CD14-positive monocyte (primary cell): ENCODE data around the gene SAP30L. TPM values are rescaled to one million over a fixed set of nuclear protein-coding genes. Genes with fewer than 3 reads are reported as not detected.

Experiments
- DNase-seq, 3 donors: peaks; one replicate each; pipeline ENCODE4 v3.0.0-alpha.2; 2011 to 2022
- H2AFZ ChIP-seq: 2 replicates; pipeline ENCODE4 v1.6.0; 2012; ENCODE audit warnings: mild to moderate bottlenecking, low read depth, low read length, inconsistent platforms; ENCODE audit not compliant: insufficient read depth, poor library complexity, severe bottlenecking
- H3K27ac ChIP-seq, 2 donors: 1 replicate in 1 of 2; 2 replicates in 1 of 2; pipeline ENCODE4 v1.5.1; 2012 to 2013; ENCODE audit warnings: low read length in 2 of 2, control low read depth in 1 of 2, inconsistent platforms in 1 of 2, low read depth in 1 of 2, mild to moderate bottlenecking in 1 of 2
- H3K27me3 ChIP-seq, 2 donors: one replicate each; pipeline versions ENCODE4 v1.6.0 to v1.6.1; 2011 to 2013; ENCODE audit warnings: low read length in 2 of 2; ENCODE audit not compliant: control insufficient read depth in 2 of 2, insufficient read depth in 2 of 2
- H3K36me3 ChIP-seq, 2 donors: replicated peaks in 1 of 2; 1 replicate in 1 of 2; 2 replicates in 1 of 2; pipeline versions ENCODE4 v1.5.1 to v1.6.1; 2012 to 2013; ENCODE audit warnings: low read length in 2 of 2, control low read depth in 1 of 2, inconsistent platforms in 1 of 2, mild to moderate bottlenecking in 1 of 2; ENCODE audit not compliant: insufficient read depth in 2 of 2, control insufficient read depth in 1 of 2
- H3K4me1 ChIP-seq, 2 donors: 1 replicate in 1 of 2; 2 replicates in 1 of 2; pipeline versions ENCODE4 v1.5.1 to v1.6.1; 2012 to 2013; ENCODE audit warnings: low read length in 2 of 2, control low read depth in 1 of 2, inconsistent platforms in 1 of 2, mild to moderate bottlenecking in 1 of 2, moderate library complexity in 1 of 2; ENCODE audit not compliant: insufficient read depth in 2 of 2, control insufficient read depth in 1 of 2
- H3K4me2 ChIP-seq: replicated peaks from 2 replicates; pipeline ENCODE3; 2012; ENCODE audit warnings: low read length, moderate library complexity, mild to moderate bottlenecking; ENCODE audit not compliant: poor library complexity, severe bottlenecking; ENCODE audit errors: extremely low read depth
- H3K4me3 ChIP-seq, 3 experiments: fragments of 200-600 bp in 1 of 3; sonication (generic) in 1 of 3; replicated peaks in 1 of 3; 1 replicate in 2 of 3; 2 replicates in 1 of 3; pipeline ENCODE4 v1.5.1; 2011 to 2013; ENCODE audit warnings: low read length in 3 of 3, mild to moderate bottlenecking in 3 of 3, control low read depth in 2 of 3, low read depth in 2 of 3, inconsistent platforms in 1 of 3, moderate library complexity in 1 of 3
- H3K79me2 ChIP-seq: 2 replicates; pipeline ENCODE4 v1.6.0; 2012; ENCODE audit warnings: mild to moderate bottlenecking, control low read depth, inconsistent platforms, low read length, moderate library complexity; ENCODE audit not compliant: insufficient read depth
- H3K9ac ChIP-seq: 2 replicates; pipeline ENCODE4 v1.6.0; 2017; ENCODE audit warnings: low read length, mild to moderate bottlenecking; ENCODE audit not compliant: insufficient read depth, poor library complexity, severe bottlenecking
- H3K9me3 ChIP-seq, 2 donors: replicated peaks in 1 of 2; 1 replicate in 1 of 2; 2 replicates in 1 of 2; pipeline versions ENCODE4 v1.5.1 to v1.6.1; 2012 to 2013; ENCODE audit warnings: low read length in 2 of 2, control low read depth in 1 of 2; ENCODE audit not compliant: control insufficient read depth in 1 of 2, insufficient read depth in 1 of 2
- H4K20me1 ChIP-seq: 2 replicates; pipeline ENCODE4 v1.6.0; 2012; ENCODE audit warnings: mild to moderate bottlenecking, low read length, control low read depth, moderate library complexity; ENCODE audit not compliant: insufficient read depth
- H3K27ac Mint-ChIP-seq, 7 donors: one replicate each; pipeline ENCODE4 v1.8.0; 2020; ENCODE audit warnings: mild to moderate bottlenecking in 7 of 7, mixed read lengths in 7 of 7, moderate library complexity in 6 of 7, inconsistent platforms in 2 of 7
- H3K27me3 Mint-ChIP-seq, 3 donors: one replicate each; pipeline ENCODE4 v1.8.0; 2021 to 2022; ENCODE audit warnings: low read depth in 3 of 3, mild to moderate bottlenecking in 3 of 3, mixed read lengths in 3 of 3, moderate library complexity in 3 of 3, inconsistent platforms in 1 of 3
- H3K36me3 Mint-ChIP-seq, 2 donors: one replicate each; pipeline ENCODE4 v1.8.0; 2020; ENCODE audit warnings: mixed read lengths in 2 of 2, inconsistent platforms in 1 of 2, mild to moderate bottlenecking in 1 of 2
- H3K4me1 Mint-ChIP-seq: one replicate; pipeline ENCODE4 v1.8.0; 2020; ENCODE audit warnings: mild to moderate bottlenecking, mixed read lengths
- H3K4me3 Mint-ChIP-seq, 2 donors: one replicate each; pipeline ENCODE4 v1.8.0; 2020; ENCODE audit warnings: mild to moderate bottlenecking in 2 of 2, mixed read lengths in 2 of 2, moderate library complexity in 1 of 2
- H3K9me3 Mint-ChIP-seq, 7 donors: one replicate each; pipeline ENCODE4 v1.8.0; 2020 to 2022; ENCODE audit warnings: mixed read lengths in 7 of 7, mild to moderate bottlenecking in 6 of 7, moderate library complexity in 6 of 7, inconsistent platforms in 2 of 7
- WGBS: methylation state at CpG from one replicate; pipeline ENCODE4 v1.1.5; 2013; ENCODE audit warnings: missing lambda C conversion rate; ENCODE audit not compliant: insufficient coverage; 5-methylcytosine and 5-hydroxymethylcytosine counted together
- intact Hi-C, 2 donors: fragments of 100-400 bp; cut with micrococcal nuclease; formaldehyde crosslinking; loops; one replicate each; pipeline versions ENCODE4 v1.15.0 to v1.15.1; 2023
- polyA plus RNA-seq, 3 donors: library from polyadenylated mRNA; depleted of rRNA in 1 of 3; unstranded in 2 of 3; stranded (reverse) in 1 of 3; fragments of 300-500 nt in 2 of 3; fragments of >200 nt in 1 of 3; fragmentation: Illumina TruSeq in 2 of 3; gene quantifications; 1 replicate in 2 of 3; 2 replicates in 1 of 3; pipeline ENCODE4 v1.2.3, GENCODE V29; 2012 to 2021
- TF ChIP-seq, protein P1 (sequence below): fragments of 200-600 bp; IDR thresholded peaks from one replicate; pipeline ENCODE4 v1.8.0; 2022; ENCODE audit warnings: antibody characterized with exemption, mild to moderate bottlenecking

Gene SAP30L
- polyA plus RNA-seq, 3 donors: 21.1 to 36.1 (median 29.4) TPM

DNA sequence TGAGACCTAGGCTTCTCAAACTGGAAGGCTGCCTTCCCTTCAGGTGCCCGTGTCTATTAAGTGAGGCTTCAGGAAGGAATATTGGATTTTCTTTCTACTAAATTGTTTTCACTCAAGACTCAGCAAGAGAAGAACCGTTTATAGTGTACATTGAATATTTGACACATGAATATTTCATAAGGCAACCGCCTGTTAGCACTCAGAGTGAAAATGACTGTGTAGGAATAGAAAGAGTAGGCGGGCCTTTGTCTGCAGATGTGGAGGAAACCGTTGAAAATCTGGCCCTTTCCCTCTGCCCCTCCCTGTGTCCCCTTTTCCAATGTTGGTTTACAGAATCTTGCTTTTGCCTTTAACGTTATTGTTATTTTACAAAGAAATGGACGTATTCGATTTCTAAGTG, 6.2 kb downstream of the SAP30L start:
- Histone ChIP-seq H3K27me3 (no peaks in the 10 kb centered on the region), H3K27ac (no peak overlapping the region), H3K4me1 (peaks cover 23 to 24% of the 10 kb centered on the region in 2 donors), H3K4me2 (no peak overlapping the region), H4K20me1 (peaks cover 47% of the 10 kb centered on the region), H3K4me3 (no peak overlapping the region), H3K9me3 (no peaks in the 10 kb centered on the region), H2AFZ (no peak overlapping the region), H3K36me3 (peaks cover 64 to 77% of the 10 kb centered on the region in 2 donors), H3K79me2 (peaks cover 39% of the 10 kb centered on the region), H3K9ac (no peak overlapping the region)
- no peak overlapping the region for H3K4me3 Mint-ChIP-seq
- H3K27ac Mint-ChIP-seq: no peak overlapping the region
- H3K27me3 Mint-ChIP-seq: peaks cover 0 to 3% (median 2%) of the 10 kb centered on the region in 3 donors
- peaks cover 67 to 71% of the 10 kb centered on the region in 2 donors for H3K36me3 Mint-ChIP-seq
- DNase-seq: no peak
- WGBS: no CpG with 5 or more reads among the region's 8 CpGs
- H3K4me1 Mint-ChIP-seq: peaks cover 23% of the 10 kb centered on the region
- no peaks in the 10 kb centered on the region for H3K9me3 Mint-ChIP-seq
- intact Hi-C loops: no loop called here
- TF ChIP-seq, protein P1, sequence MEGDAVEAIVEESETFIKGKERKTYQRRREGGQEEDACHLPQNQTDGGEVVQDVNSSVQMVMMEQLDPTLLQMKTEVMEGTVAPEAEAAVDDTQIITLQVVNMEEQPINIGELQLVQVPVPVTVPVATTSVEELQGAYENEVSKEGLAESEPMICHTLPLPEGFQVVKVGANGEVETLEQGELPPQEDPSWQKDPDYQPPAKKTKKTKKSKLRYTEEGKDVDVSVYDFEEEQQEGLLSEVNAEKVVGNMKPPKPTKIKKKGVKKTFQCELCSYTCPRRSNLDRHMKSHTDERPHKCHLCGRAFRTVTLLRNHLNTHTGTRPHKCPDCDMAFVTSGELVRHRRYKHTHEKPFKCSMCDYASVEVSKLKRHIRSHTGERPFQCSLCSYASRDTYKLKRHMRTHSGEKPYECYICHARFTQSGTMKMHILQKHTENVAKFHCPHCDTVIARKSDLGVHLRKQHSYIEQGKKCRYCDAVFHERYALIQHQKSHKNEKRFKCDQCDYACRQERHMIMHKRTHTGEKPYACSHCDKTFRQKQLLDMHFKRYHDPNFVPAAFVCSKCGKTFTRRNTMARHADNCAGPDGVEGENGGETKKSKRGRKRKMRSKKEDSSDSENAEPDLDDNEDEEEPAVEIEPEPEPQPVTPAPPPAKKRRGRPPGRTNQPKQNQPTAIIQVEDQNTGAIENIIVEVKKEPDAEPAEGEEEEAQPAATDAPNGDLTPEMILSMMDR: no peak

GRCh38 chr5:154455585-154455984, 9.8 kb downstream of the SAP30L start:
- no peak overlapping the region for H3K27ac Mint-ChIP-seq
- peaks cover 0 to 2% (median 0%) of the 10 kb centered on the region in 3 donors for H3K27me3 Mint-ChIP-seq
- Histone ChIP-seq H4K20me1 (peaks cover 21% of the 10 kb centered on the region), H3K36me3 (peaks cover 88 to 100% of the 10 kb centered on the region in 2 donors), H3K4me2 (no peak overlapping the region), H2AFZ (no peak overlapping the region), H3K79me2 (peaks cover 3% of the 10 kb centered on the region), H3K9ac (no peak overlapping the region), H3K27me3 (no peaks in the 10 kb centered on the region), H3K9me3 (no peaks in the 10 kb centered on the region), H3K4me1 (no peaks in the 10 kb centered on the region), H3K4me3 (no peak overlapping the region), H3K27ac (no peak overlapping the region)
- DNase-seq: no peak
- H3K4me3 Mint-ChIP-seq: no peak overlapping the region
- H3K36me3 Mint-ChIP-seq: peaks cover 83 to 88% of the 10 kb centered on the region in 2 donors
- TF ChIP-seq, protein P1: no peak
- WGBS: no CpG with 5 or more reads among the region's 5 CpGs
- intact Hi-C loops: no loop called here
- H3K4me1 Mint-ChIP-seq: no peaks in the 10 kb centered on the region
- H3K9me3 Mint-ChIP-seq: no peaks in the 10 kb centered on the region
